Esophagus squamous epithelium (tissue), 5 donors: ENCODE data around the gene TOX3. TPM values are rescaled to one million over a fixed set of nuclear protein-coding genes. Genes with fewer than 3 reads are reported as not detected.

ENCODE experiments used
- DNase-seq: peaks from one replicate; lab custom pipeline; 2025; lab: John Stamatoyannopoulos, UW
- H3K27ac ChIP-seq, 4 donors: fragments of 200-600 bp; sonication (generic); one replicate each; pipeline ENCODE4 v1.5.1; 2016 to 2019; ENCODE audit warnings: mild to moderate bottlenecking in 1 of 4
- H3K27me3 ChIP-seq, 4 donors: fragments of 200-600 bp; sonication (generic); 1 replicate in 3 of 4; 2 replicates in 1 of 4; pipeline versions ENCODE4 v1.5.1 to v1.6.0; 2017 to 2021; ENCODE audit warnings: antibody characterized with exemption in 1 of 4
- H3K36me3 ChIP-seq, 3 donors: fragments of 200-600 bp; sonication (generic); one replicate each; pipeline ENCODE4 v1.5.1; 2016 to 2019
- H3K4me1 ChIP-seq, 3 donors: fragments of 200-600 bp; sonication (generic); one replicate each; pipeline ENCODE4 v1.5.1; 2017 to 2019
- H3K4me3 ChIP-seq, 4 donors: fragments of 200-600 bp; sonication (generic); 1 replicate in 3 of 4; 2 replicates in 1 of 4; pipeline ENCODE4 v1.5.1; 2016 to 2019; ENCODE audit warnings: mild to moderate bottlenecking in 2 of 4, moderate library complexity in 1 of 4
- H3K9me3 ChIP-seq, 3 donors: fragments of 200-600 bp; sonication (generic); one replicate each; pipeline ENCODE4 v1.5.1; 2016 to 2019
- POLR2A ChIP-seq, 4 donors: fragments of 450-650 bp; IDR thresholded peaks; one replicate each; pipeline ENCODE4 v1.6.1; 2017; ENCODE audit warnings: antibody characterized with exemption in 4 of 4, mild to moderate bottlenecking in 4 of 4, moderate library complexity in 3 of 4
- WGBS, 2 donors: methylation state at CpG; one replicate each; pipeline ENCODE4 v1.1.5; 2018; 5-methylcytosine and 5-hydroxymethylcytosine counted together
- intact Hi-C: fragments of 100-400 bp; cut with DNase I; formaldehyde crosslinking; loops from one replicate; pipeline ENCODE4 v1.15.0; 2022
- total RNA-seq, 4 donors: library from RNA; depleted of rRNA; stranded (reverse); fragments of >200 nt; gene quantifications; one replicate each; pipeline ENCODE4 v1.1.0, GENCODE V29; 2016
- TF ChIP-seq, protein P1 (sequence below), 6 experiments: fragments of 450-650 bp in 4 of 6; fragments of 200-600 bp in 2 of 6; sonication (generic) in 2 of 6; IDR thresholded peaks; one replicate each; pipeline ENCODE4 v1.5.1; 2016 to 2019; ENCODE audit warnings: antibody characterized with exemption in 6 of 6, mild to moderate bottlenecking in 4 of 6, moderate library complexity in 4 of 6
- donor health status: DM: yes; HTN: yes; CAD: no.

TOX3 gene
- total RNA-seq, 4 donors from 2014 or later = 0.09 to 1.1 (median 0.11) TPM; not detected in 1

- Histone ChIP-seq H3K36me3 (no peaks in the 10 kb centered on the region), H3K9me3 (no peaks in the 10 kb centered on the region), H3K27ac (no peak overlapping the region), H3K27me3 (peaks cover 0 to 29% (median 0%) of the 10 kb centered on the region in 4 donors), H3K4me3 (no peak overlapping the region), H3K4me1 (no peaks in the 10 kb centered on the region)
- TF ChIP-seq, protein P1, sequence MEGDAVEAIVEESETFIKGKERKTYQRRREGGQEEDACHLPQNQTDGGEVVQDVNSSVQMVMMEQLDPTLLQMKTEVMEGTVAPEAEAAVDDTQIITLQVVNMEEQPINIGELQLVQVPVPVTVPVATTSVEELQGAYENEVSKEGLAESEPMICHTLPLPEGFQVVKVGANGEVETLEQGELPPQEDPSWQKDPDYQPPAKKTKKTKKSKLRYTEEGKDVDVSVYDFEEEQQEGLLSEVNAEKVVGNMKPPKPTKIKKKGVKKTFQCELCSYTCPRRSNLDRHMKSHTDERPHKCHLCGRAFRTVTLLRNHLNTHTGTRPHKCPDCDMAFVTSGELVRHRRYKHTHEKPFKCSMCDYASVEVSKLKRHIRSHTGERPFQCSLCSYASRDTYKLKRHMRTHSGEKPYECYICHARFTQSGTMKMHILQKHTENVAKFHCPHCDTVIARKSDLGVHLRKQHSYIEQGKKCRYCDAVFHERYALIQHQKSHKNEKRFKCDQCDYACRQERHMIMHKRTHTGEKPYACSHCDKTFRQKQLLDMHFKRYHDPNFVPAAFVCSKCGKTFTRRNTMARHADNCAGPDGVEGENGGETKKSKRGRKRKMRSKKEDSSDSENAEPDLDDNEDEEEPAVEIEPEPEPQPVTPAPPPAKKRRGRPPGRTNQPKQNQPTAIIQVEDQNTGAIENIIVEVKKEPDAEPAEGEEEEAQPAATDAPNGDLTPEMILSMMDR (IDR thresholded peaks at IDR 0.05) = no peak
- intact Hi-C loops = no loop called here
- whole genome bisulfite sequencing, 2 donors = 34 to 46% methylated on average over 1 of the region's 1 CpG
- no peak for DNase-seq
Observed at GRCh38 chr16:52538511-52538910, 8.4 kb downstream of the TOX3 start.

- peaks cover 0 to 21% (median 0%) of the 10 kb centered on the region in 4 donors for H3K27me3 ChIP-seq
- no peak for DNase-seq
- TF ChIP-seq, protein P1 (IDR thresholded peaks at IDR 0.05) = no peak
- no peak for TF ChIP-seq POLR2A (IDR thresholded peaks at IDR 0.05)
Observed at GRCh38 chr16:52537516-52537915, 9.4 kb downstream of the TOX3 start.

GRCh38 chr16:52535076-52535475 is 11.9 kb downstream of the TOX3 start:
- TF ChIP-seq, protein P1 (IDR thresholded peaks at IDR 0.05) = no peak
- TF ChIP-seq POLR2A (IDR thresholded peaks at IDR 0.05) = no peak
- no peak for DNase-seq
- WGBS, 2 donors = 68 to 90% methylated on average over 2 to 3 of the region's 3 CpGs
- Histone ChIP-seq H3K9me3 (no peaks in the 10 kb centered on the region), H3K27ac (no peak overlapping the region), H3K36me3 (no peaks in the 10 kb centered on the region), H3K4me3 (no peak overlapping the region), H3K27me3 (peaks cover 0 to 13% (median 0%) of the 10 kb centered on the region in 4 donors), H3K4me1 (no peaks in the 10 kb centered on the region)
- intact Hi-C loops = no loop called here

More at GRCh38 chr16:52537516-52537915, 9.4 kb downstream of the TOX3 start:
- intact Hi-C loops = no loop called here
- Histone ChIP-seq H3K36me3 (no peaks in the 10 kb centered on the region), H3K9me3 (no peaks in the 10 kb centered on the region), H3K27ac (no peak overlapping the region), H3K4me3 (no peak overlapping the region), H3K4me1 (no peaks in the 10 kb centered on the region)
- 27 to 48% methylated on average over 3 of the region's 3 CpGs for WGBS, 2 donors

DNA sequence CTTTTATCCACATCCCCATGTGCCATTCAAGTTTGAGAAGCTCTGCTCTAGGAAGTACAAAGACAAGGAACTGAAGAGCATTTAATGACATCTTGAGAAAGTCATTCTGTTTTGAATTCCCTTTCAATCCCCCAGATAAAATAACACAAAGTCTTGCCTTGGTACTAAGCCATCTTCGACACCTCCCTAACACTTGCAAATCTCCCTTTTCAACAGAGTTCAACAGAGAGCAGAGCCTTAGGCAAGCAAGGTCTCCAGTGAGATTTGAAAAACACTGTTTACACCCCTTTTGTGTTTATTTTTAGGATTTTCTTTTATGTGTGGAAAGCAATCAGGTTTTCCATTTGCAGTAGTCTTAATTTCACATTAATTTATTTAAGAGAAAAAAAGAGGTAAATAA is 13.6 kb downstream of the TOX3 start:
- no peaks in the 10 kb centered on the region for H3K4me1 ChIP-seq
- 12 to 40% methylated on average over 1 of the region's 1 CpG for WGBS, 2 donors
- H3K36me3 ChIP-seq = no peaks in the 10 kb centered on the region
- DNase-seq = no peak
- H3K9me3 ChIP-seq = no peaks in the 10 kb centered on the region
- no peak overlapping the region for H3K27ac ChIP-seq
- intact Hi-C loops = no loop called here
- peaks cover 0 to 13% (median 0%) of the 10 kb centered on the region in 4 donors for H3K27me3 ChIP-seq
- no peak overlapping the region for H3K4me3 ChIP-seq
- no peak for TF ChIP-seq POLR2A (IDR thresholded peaks at IDR 0.05)
- TF ChIP-seq, protein P1 (IDR thresholded peaks at IDR 0.05) = no peak

DNA sequence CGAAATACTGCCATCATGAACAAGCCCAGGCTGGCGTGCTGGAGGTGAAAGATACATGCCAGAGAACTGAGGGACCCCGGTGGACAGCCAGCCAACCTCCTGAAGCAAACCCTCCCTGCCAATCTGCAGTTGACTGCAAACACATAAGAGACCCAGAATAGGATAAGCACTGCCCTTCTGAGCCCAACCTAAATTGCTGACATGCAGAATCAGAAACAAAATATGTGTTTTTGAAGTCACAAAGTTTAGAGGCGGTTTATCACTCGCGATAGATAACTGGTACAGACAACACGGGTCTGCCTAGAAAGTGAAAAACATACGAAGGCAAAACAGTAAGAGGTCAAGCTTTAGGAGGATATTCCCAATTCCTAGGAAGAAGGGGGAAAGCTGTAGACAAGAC is 14.6 kb downstream of the TOX3 start:
- intact Hi-C loops = no loop called here
- H3K4me1 ChIP-seq = no peaks in the 10 kb centered on the region
- no peak for DNase-seq
- H3K4me3 ChIP-seq = no peak overlapping the region
- H3K27ac ChIP-seq = no peak overlapping the region
- TF ChIP-seq, protein P1 (IDR thresholded peaks at IDR 0.05) = no peak
- peaks cover 0 to 11% (median 0%) of the 10 kb centered on the region in 4 donors for H3K27me3 ChIP-seq
- no peaks in the 10 kb centered on the region for H3K36me3 ChIP-seq
- no peaks in the 10 kb centered on the region for H3K9me3 ChIP-seq
- WGBS, 2 donors = 66 to 75% methylated on average over 7 of the region's 8 CpGs
